ENCODE measurements around the gene SHISA7. TPM values are rescaled to one million over a fixed set of nuclear protein-coding genes. Genes with fewer than 3 reads are reported as not detected.
A peak's percentile ranks its signal among the peaks of the same experiment; 100 is the strongest.

SHISA7 gene
- total and polyA plus RNA-seq, 2 of the 4 experiments (the other 2 are of a cell fraction): not detected

DNA sequence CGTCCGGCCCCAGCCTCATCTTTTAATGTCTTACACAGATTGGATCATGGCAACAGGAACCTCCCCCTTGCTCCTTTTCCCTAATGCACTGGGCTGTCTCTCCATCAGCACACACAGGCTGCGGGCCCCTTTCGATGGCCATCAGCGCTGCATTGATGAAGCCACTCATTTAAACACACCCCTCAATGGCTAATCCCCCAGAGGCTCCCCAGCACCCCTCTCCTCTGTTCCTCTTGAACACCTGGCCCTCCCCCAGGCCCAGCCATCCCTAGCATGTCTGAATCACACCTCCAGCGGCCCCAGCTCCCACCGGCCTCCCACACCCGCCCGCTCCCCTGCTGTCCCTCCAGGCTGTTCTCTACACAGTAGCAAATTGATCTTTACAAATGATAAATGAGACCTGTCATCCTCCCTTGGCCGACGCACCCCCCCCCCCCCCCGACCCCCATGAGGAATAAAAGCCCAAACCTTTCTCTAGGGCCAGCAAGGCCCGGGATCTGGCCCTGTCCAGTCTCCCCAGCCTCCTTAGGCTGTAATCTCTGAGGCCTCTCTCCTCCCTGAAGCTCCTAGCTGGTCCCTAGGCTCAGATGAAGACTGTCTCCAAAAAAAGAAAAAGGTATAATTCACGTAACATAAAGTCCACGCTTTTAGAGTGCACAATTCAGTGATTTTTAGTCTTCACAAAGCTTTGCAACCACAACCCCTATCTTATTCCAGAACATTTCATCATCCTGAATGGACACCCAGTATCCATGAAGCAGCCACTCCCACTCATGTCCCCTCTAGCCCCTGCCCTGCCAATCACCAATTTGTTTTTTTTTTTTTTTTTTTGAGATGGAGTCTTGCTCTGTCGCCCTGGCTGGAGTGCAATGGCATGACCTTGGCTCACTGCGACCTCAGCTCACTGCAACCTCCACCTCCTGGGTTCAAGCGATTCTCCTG is 50.0 kb downstream of the SHISA7 start:
- TF ChIP-seq MAZ (IDR thresholded peaks at IDR 0.05; ENCODE audit: borderline replicate concordance, low read depth, low read length) (no peak), NFE2L2 (IDR thresholded peaks at IDR 0.05; ENCODE audit: low read depth, low read length) (no peak), CHD1 (IDR thresholded peaks at IDR 0.05; ENCODE audit: low read depth, low read length) (no peak), FOS (IDR thresholded peaks at IDR 0.05; ENCODE audit: low read depth, low read length) (no peak), MAFK (IDR thresholded peaks at IDR 0.05; ENCODE audit: low read depth, low read length) (no peak), SMC3 (IDR thresholded peaks at IDR 0.05; ENCODE audit: low read depth, low read length) (no peak), RAD21 (IDR thresholded peaks at IDR 0.05; ENCODE audit: low read length) (no peak), RFX5 (IDR thresholded peaks at IDR 0.05; ENCODE audit: low read depth, low read length) (no peak), RCOR1 (IDR thresholded peaks at IDR 0.05; ENCODE audit: insufficient replicate concordance, low read length) (no peak), BHLHE40 (IDR thresholded peaks at IDR 0.05; ENCODE audit: low read depth, low read length) (no peak)
- TF ChIP-seq, protein P1, sequence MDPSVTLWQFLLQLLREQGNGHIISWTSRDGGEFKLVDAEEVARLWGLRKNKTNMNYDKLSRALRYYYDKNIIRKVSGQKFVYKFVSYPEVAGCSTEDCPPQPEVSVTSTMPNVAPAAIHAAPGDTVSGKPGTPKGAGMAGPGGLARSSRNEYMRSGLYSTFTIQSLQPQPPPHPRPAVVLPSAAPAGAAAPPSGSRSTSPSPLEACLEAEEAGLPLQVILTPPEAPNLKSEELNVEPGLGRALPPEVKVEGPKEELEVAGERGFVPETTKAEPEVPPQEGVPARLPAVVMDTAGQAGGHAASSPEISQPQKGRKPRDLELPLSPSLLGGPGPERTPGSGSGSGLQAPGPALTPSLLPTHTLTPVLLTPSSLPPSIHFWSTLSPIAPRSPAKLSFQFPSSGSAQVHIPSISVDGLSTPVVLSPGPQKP (IDR thresholded peaks at IDR 0.05; ENCODE audit: borderline replicate concordance, low read depth, low read length): no peak
- TF ChIP-seq, protein P2, sequence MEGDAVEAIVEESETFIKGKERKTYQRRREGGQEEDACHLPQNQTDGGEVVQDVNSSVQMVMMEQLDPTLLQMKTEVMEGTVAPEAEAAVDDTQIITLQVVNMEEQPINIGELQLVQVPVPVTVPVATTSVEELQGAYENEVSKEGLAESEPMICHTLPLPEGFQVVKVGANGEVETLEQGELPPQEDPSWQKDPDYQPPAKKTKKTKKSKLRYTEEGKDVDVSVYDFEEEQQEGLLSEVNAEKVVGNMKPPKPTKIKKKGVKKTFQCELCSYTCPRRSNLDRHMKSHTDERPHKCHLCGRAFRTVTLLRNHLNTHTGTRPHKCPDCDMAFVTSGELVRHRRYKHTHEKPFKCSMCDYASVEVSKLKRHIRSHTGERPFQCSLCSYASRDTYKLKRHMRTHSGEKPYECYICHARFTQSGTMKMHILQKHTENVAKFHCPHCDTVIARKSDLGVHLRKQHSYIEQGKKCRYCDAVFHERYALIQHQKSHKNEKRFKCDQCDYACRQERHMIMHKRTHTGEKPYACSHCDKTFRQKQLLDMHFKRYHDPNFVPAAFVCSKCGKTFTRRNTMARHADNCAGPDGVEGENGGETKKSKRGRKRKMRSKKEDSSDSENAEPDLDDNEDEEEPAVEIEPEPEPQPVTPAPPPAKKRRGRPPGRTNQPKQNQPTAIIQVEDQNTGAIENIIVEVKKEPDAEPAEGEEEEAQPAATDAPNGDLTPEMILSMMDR (conservative IDR thresholded peaks at IDR 0.05; ENCODE audit: low read depth, low read length): no peak
- TF ChIP-seq, protein P3, sequence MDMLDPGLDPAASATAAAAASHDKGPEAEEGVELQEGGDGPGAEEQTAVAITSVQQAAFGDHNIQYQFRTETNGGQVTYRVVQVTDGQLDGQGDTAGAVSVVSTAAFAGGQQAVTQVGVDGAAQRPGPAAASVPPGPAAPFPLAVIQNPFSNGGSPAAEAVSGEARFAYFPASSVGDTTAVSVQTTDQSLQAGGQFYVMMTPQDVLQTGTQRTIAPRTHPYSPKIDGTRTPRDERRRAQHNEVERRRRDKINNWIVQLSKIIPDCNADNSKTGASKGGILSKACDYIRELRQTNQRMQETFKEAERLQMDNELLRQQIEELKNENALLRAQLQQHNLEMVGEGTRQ (IDR thresholded peaks at IDR 0.05; ENCODE audit: low read depth, low read length): no peak
- no peak overlapping the region for H3K9ac ChIP-seq (ENCODE audit: low read depth, low read length)
- no peak overlapping the region for H3K56ac ChIP-seq (ENCODE audit: extremely low read depth, insufficient read depth, low read length)
- H2BK5ac ChIP-seq (ENCODE audit: low read depth, low read length, poor library complexity, severe bottlenecking): no peak overlapping the region
- ATAC-seq (ENCODE audit: low read depth) (no peak), DNase-seq (no peak)
- no peak overlapping the region for H3K4ac ChIP-seq (ENCODE audit: low read depth, low read length)
- no peak overlapping the region for H3K18ac ChIP-seq (ENCODE audit: low read depth, low read length)
- peaks cover 31% of the 10 kb centered on the region for H3K9me1 ChIP-seq (ENCODE audit: insufficient read depth, low read length)
- H2BK15ac ChIP-seq (ENCODE audit: low read depth, low read length): no peak overlapping the region
- peaks cover 31% of the 10 kb centered on the region for H3K36me3 ChIP-seq (ENCODE audit: control insufficient read depth, insufficient read depth, low read length)
- H3K4me1 ChIP-seq (ENCODE audit: control insufficient read depth, insufficient read depth, low read length): peaks cover 28% of the 10 kb centered on the region; the same call in 1 of the 2 replicates
- no peak overlapping the region for H4K91ac ChIP-seq (ENCODE audit: insufficient read depth, low read depth, low read length)
- peak overlapping the region; percentile 9 for H2AK9ac ChIP-seq (replicated peaks; ENCODE audit: low read depth, low read length, poor library complexity)
- BruUV-seq (replicated peaks): no TSS peak
- H4K20me1 ChIP-seq (ENCODE audit: insufficient read depth, low read length): peaks cover 51% of the 10 kb centered on the region
- no peak overlapping the region for H3K14ac ChIP-seq (replicated peaks; ENCODE audit: low read depth, low read length)
- H3K9me3 ChIP-seq (ENCODE audit: control insufficient read depth, insufficient read depth, low read length): no peaks in the 10 kb centered on the region
- H2AK5ac ChIP-seq (ENCODE audit: low read depth, low read length): no peak overlapping the region
- H2BK20ac ChIP-seq (ENCODE audit: low read depth, low read length): no peak overlapping the region
- no CpG with 5 or more reads among the region's 18 CpGs for WGBS, 2 experiments (ENCODE audit: extremely low coverage in 2 of 2, insufficient read length in 1 of 2)
- H2AFZ ChIP-seq (replicated peaks; ENCODE audit: low read length, poor library complexity): no peak overlapping the region
- H3K27me3 ChIP-seq (ENCODE audit: control insufficient read depth, insufficient read depth, low read length): no peaks in the 10 kb centered on the region
- peaks cover 19 to 49% of the 10 kb centered on the region in 2 experiments for H3K79me1 ChIP-seq (ENCODE audit: low read depth in 1 of 2, low read length in 2 of 2)
- no peak overlapping the region for H4K5ac ChIP-seq (ENCODE audit: low read depth, low read length)
- no peak overlapping the region for H3K4me2 ChIP-seq (ENCODE audit: low read depth, low read length)
- ChIA-PET POLR2A (ENCODE audit: unreplicated experiment) (interaction anchor here (0.7 kb wide), 1 partner anchor 26 kb away, joined by 3 read pairs; no protein-coding TSS in a partner anchor), CTCF (interaction anchor here (0.6 kb wide), 1 partner anchor 111 kb away, joined by 3 read pairs; no protein-coding TSS in a partner anchor)
- dilution Hi-C loops (cut with HindIII; ENCODE audit: low sequenced_read_pairs, unreplicated experiment): no loop called here
- in situ Hi-C loops (cut with MboI; ENCODE audit: low sequenced_read_pairs): no loop called here
- H3K23ac ChIP-seq (ENCODE audit: low read depth, low read length): no peak overlapping the region
- H2BK120ac ChIP-seq (ENCODE audit: low read depth, low read length): no peak overlapping the region
- H3K4me3 ChIP-seq (ENCODE audit: insufficient read depth, low read depth, low read length): no peak overlapping the region
- H3K27ac ChIP-seq (ENCODE audit: insufficient read depth, low read length): no peak overlapping the region
- no peak overlapping the region for H4K8ac ChIP-seq (ENCODE audit: low read depth in 2 of 2, low read length in 2 of 2)
- intact Hi-C loops (cut with micrococcal nuclease): no loop called here

All from IMR-90 (cell line).